NT2/D1 (cell line): ENCODE measurements around the gene CTXN1.

Source experiments
- YY1 ChIP-seq: IDR thresholded peaks from 2 replicates; pipeline ENCODE4 v1.6.1; 2011; ENCODE audit not compliant: insufficient read length, insufficient read depth
- ZNF274 ChIP-seq: IDR thresholded peaks from 2 replicates; pipeline ENCODE4 v1.6.1; 2011; ENCODE audit warnings: mild to moderate bottlenecking, low read depth, low read length

DNA sequence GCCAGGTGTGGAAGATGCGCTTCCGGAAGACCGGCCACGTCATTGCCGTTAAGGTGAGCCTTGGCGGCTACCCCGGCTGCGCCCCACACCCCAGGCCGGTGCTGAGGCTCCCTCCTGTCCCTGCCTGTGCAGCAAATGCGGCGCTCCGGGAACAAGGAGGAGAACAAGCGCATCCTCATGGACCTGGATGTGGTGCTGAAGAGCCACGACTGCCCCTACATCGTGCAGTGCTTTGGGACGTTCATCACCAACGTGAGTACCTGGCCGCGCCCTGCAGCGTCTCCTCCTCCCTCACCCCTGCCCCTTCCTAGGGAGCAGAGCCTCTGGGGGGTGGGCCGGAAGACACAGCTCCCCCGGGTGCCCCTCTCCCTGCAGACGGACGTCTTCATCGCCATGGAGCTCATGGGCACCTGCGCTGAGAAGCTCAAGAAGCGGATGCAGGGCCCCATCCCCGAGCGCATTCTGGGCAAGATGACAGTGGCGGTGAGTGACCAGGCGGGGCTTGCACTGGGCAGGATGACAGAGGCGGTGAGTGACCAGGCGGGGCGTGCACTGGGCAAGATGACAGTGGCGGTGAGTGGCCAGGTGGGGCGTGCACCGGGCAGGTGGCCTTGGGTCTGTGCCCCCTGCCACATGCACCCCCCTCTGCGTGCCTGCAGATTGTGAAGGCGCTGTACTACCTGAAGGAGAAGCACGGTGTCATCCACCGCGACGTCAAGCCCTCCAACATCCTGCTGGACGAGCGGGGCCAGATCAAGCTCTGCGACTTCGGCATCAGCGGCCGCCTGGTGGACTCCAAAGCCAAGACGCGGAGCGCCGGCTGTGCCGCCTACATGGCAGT, 15.4 kb downstream of the CTXN1 start:
- TF ChIP-seq ZNF274: no peak
- TF ChIP-seq YY1: no peak
